OCI-LY7 (cell line): ENCODE data around the gene PFKFB2.

ENCODE experiments used
- CTCF ChIP-seq: fragments of 200-600 bp; sonication (generic); conservative IDR thresholded peaks from 2 replicates; pipeline ENCODE4 v1.5.1; 2014; ENCODE audit warnings: mild to moderate bottlenecking, antibody characterized with exemption, low read length, moderate library complexity, mixed read lengths
- EZH2phosphoT487 ChIP-seq: fragments of 200-600 bp; sonication (generic); IDR thresholded peaks from 2 replicates; pipeline ENCODE4 v1.6.1; 2018; ENCODE audit warnings: low read depth, borderline replicate concordance, mild to moderate bottlenecking, mixed run types, antibody characterized with exemption, low read length, moderate library complexity, mixed read lengths

DNA sequence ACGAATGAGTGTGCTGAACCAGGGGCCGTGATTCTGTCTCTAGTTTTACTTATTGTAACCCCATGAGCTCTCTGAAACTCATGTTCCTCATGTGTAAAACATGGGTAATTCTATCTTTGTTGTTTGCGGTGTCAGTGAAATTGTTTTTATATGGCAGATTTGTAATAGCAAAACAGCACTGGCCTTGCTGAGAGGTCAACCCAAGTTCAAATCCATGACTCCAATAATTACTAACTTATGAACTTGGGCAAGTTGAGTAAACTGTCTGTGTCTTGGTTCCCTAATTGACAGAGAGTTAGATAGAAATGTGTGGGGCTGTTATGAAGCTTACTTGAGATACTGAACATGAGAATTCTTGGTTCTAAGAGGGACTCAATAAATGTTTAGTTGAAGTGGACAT, 38.3 kb upstream of the PFKFB2 start:
- TF ChIP-seq CTCF = no peak
- no peak for TF ChIP-seq EZH2phosphoT487
